Breast epithelium (tissue), 3 donors: ENCODE results near the gene WNT3.

ENCODE experiments used
- CTCF ChIP-seq, 3 donors: fragments of 450-650 bp; IDR thresholded peaks; one replicate each; pipeline ENCODE4 v1.5.1; 2016 to 2017; ENCODE audit warnings: antibody characterized with exemption in 3 of 3, mild to moderate bottlenecking in 3 of 3, moderate library complexity in 3 of 3
- POLR2A ChIP-seq: fragments of 450-650 bp; IDR thresholded peaks from one replicate; pipeline ENCODE4 v1.6.1; 2016; ENCODE audit warnings: antibody characterized with exemption, mild to moderate bottlenecking, moderate library complexity
- POLR2AphosphoS5 ChIP-seq, 3 donors: sonication (generic); formaldehyde crosslinking; IDR thresholded peaks; one replicate each; pipeline ENCODE4 v1.6.1; 2017; ENCODE audit warnings: antibody characterized with exemption in 3 of 3

- no peak for TF ChIP-seq CTCF (IDR thresholded peaks at IDR 0.05)
- TF ChIP-seq POLR2A = no peak
- TF ChIP-seq POLR2AphosphoS5 (IDR thresholded peaks at IDR 0.05) = no peak
Observed at GRCh38 chr17:46812624-46813318, 5.7 kb downstream of the WNT3 start.
